Measurements from ENCODE around the gene HYDIN. TPM values are rescaled to one million over a fixed set of nuclear protein-coding genes. Genes with fewer than 3 reads are reported as not detected.

Gene HYDIN
- total RNA-seq, 2 experiments from 2014 or later, result not detected

- ChIA-PET CTCF (no interaction called here), POLR2A (no interaction called here)
- Mint-ChIP-seq H3K27ac (no peak overlapping the region), H3K27me3 (no peaks in the 10 kb centered on the region), H3K4me3 (no peak overlapping the region), H3K4me1 (ENCODE audit: low read depth) (peaks cover 35% of the 10 kb centered on the region), H3K36me3 (ENCODE audit: low read depth) (peaks cover 3% of the 10 kb centered on the region), H3K9me3 (no peaks in the 10 kb centered on the region)
- DNase-seq (no peak), ATAC-seq (no peak)
- intact Hi-C loops (cut with micrococcal nuclease), result no loop called here
- no peak for TF ChIP-seq CTCF (IDR thresholded peaks at IDR 0.05)
These were observed 434.2 kb downstream of the HYDIN start for GRCh38 chr16:70796301-70796700.

GRCh38 chr16:70795296-70795912 lies 435.1 kb downstream of the HYDIN start:
- no peak for DNase-seq
- Mint-ChIP-seq H3K36me3 (ENCODE audit: low read depth) (peaks cover 3% of the 10 kb centered on the region), H3K27me3 (no peaks in the 10 kb centered on the region), H3K4me3 (no peak overlapping the region), H3K9me3 (no peaks in the 10 kb centered on the region), H3K4me1 (ENCODE audit: low read depth) (peaks cover 34% of the 10 kb centered on the region), H3K27ac (no peak overlapping the region)
- no peak for ATAC-seq
- no peak for TF ChIP-seq CTCF (IDR thresholded peaks at IDR 0.05)
- intact Hi-C loops (cut with micrococcal nuclease), result no loop called here
- ChIA-PET POLR2A (no interaction called here), CTCF (no interaction called here)

GRCh38 chr16:70793851-70794502 lies 436.5 kb downstream of the HYDIN start:
- Mint-ChIP-seq H3K4me3 (no peak overlapping the region), H3K36me3 (ENCODE audit: low read depth) (peaks cover 3% of the 10 kb centered on the region), H3K4me1 (ENCODE audit: low read depth) (peaks cover 22% of the 10 kb centered on the region), H3K27me3 (no peaks in the 10 kb centered on the region), H3K9me3 (no peaks in the 10 kb centered on the region), H3K27ac (no peak overlapping the region)
- no peak for TF ChIP-seq CTCF (IDR thresholded peaks at IDR 0.05)
- CTCF ChIA-PET, result no interaction called here
- no peak for DNase-seq
- POLR2A ChIA-PET, result interaction anchor here (0.9 kb wide), 1 partner anchor 10 kb away, joined by 3 read pairs; no protein-coding TSS in a partner anchor
- no peak for ATAC-seq
- intact Hi-C loops (cut with micrococcal nuclease), result no loop called here

- H3K4me3 Mint-ChIP-seq, result no peak overlapping the region
- POLR2A ChIA-PET, result no interaction called here
These were observed 439.7 kb downstream of the HYDIN start for GRCh38 chr16:70790815-70791214.

More at GRCh38 chr16:70790815-70791214, 439.7 kb downstream of the HYDIN start:
- Mint-ChIP-seq H3K27ac (no peak overlapping the region), H3K4me1 (ENCODE audit: low read depth) (peaks cover 7% of the 10 kb centered on the region), H3K9me3 (no peaks in the 10 kb centered on the region), H3K27me3 (no peaks in the 10 kb centered on the region), H3K36me3 (ENCODE audit: low read depth) (peaks cover 4% of the 10 kb centered on the region)
- no peak for DNase-seq
- no peak for ATAC-seq
- CTCF ChIA-PET, result no interaction called here
- no peak for TF ChIP-seq CTCF (IDR thresholded peaks at IDR 0.05)
- intact Hi-C loops (cut with micrococcal nuclease), result no loop called here
